ENCODE measurements around the gene SPATA21.

GRCh38 chr1:16446116-16446515, 8.9 kb upstream of the SPATA21 start:
- TF ChIP-seq CTCF (IDR thresholded peaks at IDR 0.05; ENCODE audit: extremely low read depth in 1 of 2, insufficient read depth in 1 of 2, low read depth in 1 of 2, low read length in 2 of 2) = no peak
- TF ChIP-seq FOS (IDR thresholded peaks at IDR 0.05; ENCODE audit: borderline replicate concordance, insufficient read depth, low read length) = no peak
- no peak for TF ChIP-seq MAX (IDR thresholded peaks at IDR 0.05; ENCODE audit: insufficient read depth, insufficient read length)
- no peak for TF ChIP-seq POLR2A (IDR thresholded peaks at IDR 0.05; ENCODE audit: low read depth, low read length)
